Measurements from ENCODE around the gene SPINK8. TPM values are rescaled to one million over a fixed set of nuclear protein-coding genes. Genes with fewer than 3 reads are reported as not detected.

SPINK8 gene
- total and polyA plus RNA-seq, 9 donors = not detected

DNA sequence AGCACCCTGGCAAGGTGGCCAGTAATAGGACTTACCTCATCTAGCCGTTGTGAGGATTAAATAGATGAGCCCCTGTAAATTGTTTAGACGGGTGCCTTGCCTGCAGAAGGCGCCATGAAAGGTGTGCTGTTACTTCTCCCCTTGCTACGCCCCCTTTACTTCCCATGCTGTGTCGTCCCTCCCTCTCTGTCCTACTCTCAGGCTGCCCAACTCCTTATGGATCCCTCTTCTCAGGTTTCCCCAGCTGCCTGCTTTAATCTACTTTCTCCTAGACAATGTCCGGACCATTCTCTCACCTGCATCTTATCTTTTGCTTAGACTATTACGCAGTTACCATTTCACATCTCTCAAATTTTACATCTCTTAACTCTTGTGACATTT lies 36.9 kb upstream of the SPINK8 start:
- intact Hi-C loops (cut with DNase I) = no loop called here
- H3K27ac ChIP-seq = no peak overlapping the region
- H3K36me3 ChIP-seq = no peaks in the 10 kb centered on the region
- DNase-seq = no peak
- no peaks in the 10 kb centered on the region for H3K4me1 ChIP-seq (ENCODE audit: insufficient read depth)
- no peak for TF ChIP-seq EP300 (IDR thresholded peaks at IDR 0.05)
- TF ChIP-seq POLR2A (IDR thresholded peaks at IDR 0.05) = no peak
- no peak for TF ChIP-seq CTCF (IDR thresholded peaks at IDR 0.05)
- H3K4me3 ChIP-seq = no peak overlapping the region
- H3K27me3 ChIP-seq = no peaks in the 10 kb centered on the region
- 78 to 89% (median 87%) methylated on average over 7 of the region's 7 CpGs for WGBS, 3 donors
- H3K9me3 ChIP-seq = no peaks in the 10 kb centered on the region

DNA sequence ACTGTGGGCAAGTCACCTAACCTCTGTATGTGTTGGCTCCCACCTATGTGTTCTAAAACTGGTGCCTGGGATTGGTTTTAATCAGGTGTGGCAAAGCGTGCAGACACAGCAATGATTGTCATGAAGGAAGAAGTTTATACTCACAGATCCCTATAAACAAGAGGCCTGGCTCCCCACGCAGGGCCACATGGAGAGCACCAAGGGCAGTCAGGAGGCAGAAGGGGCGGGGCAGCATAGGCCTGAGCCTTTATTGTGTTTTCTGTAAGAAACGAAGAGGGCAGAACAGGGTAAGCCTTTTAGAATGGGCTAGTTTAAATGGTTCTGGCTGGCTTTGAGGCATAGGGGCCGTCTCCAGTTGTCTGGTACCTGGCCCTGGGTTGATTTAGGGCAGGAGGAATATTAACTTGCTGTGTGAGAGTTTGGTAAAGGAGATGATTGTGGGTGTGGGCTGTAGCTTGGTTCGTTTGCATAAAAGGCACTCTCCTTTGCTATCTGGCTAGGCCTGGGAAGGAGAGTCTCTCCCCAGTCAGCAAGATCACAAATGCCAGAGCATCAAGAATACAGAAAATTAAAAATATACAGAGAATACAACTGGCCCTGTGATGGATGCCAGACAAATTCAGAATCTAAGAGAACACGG lies 36.4 kb upstream of the SPINK8 start:
- Histone ChIP-seq H3K4me3 (no peak overlapping the region), H3K36me3 (no peaks in the 10 kb centered on the region), H3K27ac (no peak overlapping the region), H3K9me3 (no peaks in the 10 kb centered on the region), H3K4me1 (ENCODE audit: insufficient read depth) (no peaks in the 10 kb centered on the region), H3K27me3 (no peaks in the 10 kb centered on the region)
- WGBS, 3 donors = 61 to 65% (median 64%) methylated on average over 7 of the region's 7 CpGs
- TF ChIP-seq EP300 (IDR thresholded peaks at IDR 0.05) (no peak), POLR2A (IDR thresholded peaks at IDR 0.05) (no peak), CTCF (IDR thresholded peaks at IDR 0.05) (no peak)
- intact Hi-C loops (cut with DNase I) = no loop called here
- DNase-seq = no peak

- no peak overlapping the region for H3K27ac ChIP-seq
- H3K4me3 ChIP-seq = no peak overlapping the region
- H3K27me3 ChIP-seq = no peaks in the 10 kb centered on the region
- no peak for TF ChIP-seq EP300 (IDR thresholded peaks at IDR 0.05)
- TF ChIP-seq POLR2A (IDR thresholded peaks at IDR 0.05) = no peak
- no peak for TF ChIP-seq CTCF (IDR thresholded peaks at IDR 0.05)
- no peaks in the 10 kb centered on the region for H3K9me3 ChIP-seq
- intact Hi-C loops (cut with DNase I) = no loop called here
- no peak for DNase-seq
- H3K4me1 ChIP-seq (ENCODE audit: insufficient read depth) = no peaks in the 10 kb centered on the region
- no peaks in the 10 kb centered on the region for H3K36me3 ChIP-seq
These were observed 33.7 kb upstream of the SPINK8 start for GRCh38 chr3:48367201-48367600.

- Histone ChIP-seq H3K27me3 (no peaks in the 10 kb centered on the region), H3K9me3 (no peaks in the 10 kb centered on the region), H3K27ac (no peak overlapping the region), H3K4me3 (no peak overlapping the region), H3K4me1 (ENCODE audit: insufficient read depth) (no peaks in the 10 kb centered on the region), H3K36me3 (no peaks in the 10 kb centered on the region)
- DNase-seq = no peak
- TF ChIP-seq CTCF (IDR thresholded peaks at IDR 0.05) (no peak), POLR2A (IDR thresholded peaks at IDR 0.05) (no peak), EP300 (IDR thresholded peaks at IDR 0.05) (no peak)
- intact Hi-C loops (cut with DNase I) = no loop called here
- WGBS, 3 donors = 67 to 84% (median 71%) methylated on average over 1 of the region's 1 CpG
These were observed 31.4 kb upstream of the SPINK8 start for GRCh38 chr3:48364840-48365239.

Measured in ovary (tissue), 9 donors.